GM15510 (cell line): ENCODE results near the gene TMEM132E.

ENCODE experiments used
- POLR2A ChIP-seq: IDR thresholded peaks from 3 replicates; pipeline ENCODE4 v1.6.1; 2011; ENCODE audit warnings: borderline replicate concordance; ENCODE audit not compliant: insufficient read length; ENCODE audit errors: extremely low read depth

Gene TMEM132E

DNA sequence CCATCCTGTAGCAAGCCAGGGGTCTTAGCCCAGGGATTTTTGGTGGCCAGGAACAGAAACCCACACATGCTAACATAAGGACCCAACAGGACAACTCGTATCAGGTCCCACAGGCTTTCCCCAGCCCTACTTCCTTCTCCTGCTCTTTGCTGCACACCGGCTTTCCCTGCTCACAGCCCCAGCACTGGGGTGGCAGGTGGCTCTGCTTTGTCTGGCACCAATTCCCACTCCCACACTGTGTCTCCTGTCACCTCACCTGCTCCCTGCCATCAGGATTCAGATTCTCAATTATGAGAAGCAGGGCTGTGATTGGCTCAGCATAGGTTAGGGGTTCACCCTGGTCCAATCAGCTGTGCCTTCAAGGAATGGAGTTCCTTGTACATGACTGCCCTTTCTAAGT lies 94.1 kb downstream of the TMEM132E start:
- no peak for TF ChIP-seq POLR2A

DNA sequence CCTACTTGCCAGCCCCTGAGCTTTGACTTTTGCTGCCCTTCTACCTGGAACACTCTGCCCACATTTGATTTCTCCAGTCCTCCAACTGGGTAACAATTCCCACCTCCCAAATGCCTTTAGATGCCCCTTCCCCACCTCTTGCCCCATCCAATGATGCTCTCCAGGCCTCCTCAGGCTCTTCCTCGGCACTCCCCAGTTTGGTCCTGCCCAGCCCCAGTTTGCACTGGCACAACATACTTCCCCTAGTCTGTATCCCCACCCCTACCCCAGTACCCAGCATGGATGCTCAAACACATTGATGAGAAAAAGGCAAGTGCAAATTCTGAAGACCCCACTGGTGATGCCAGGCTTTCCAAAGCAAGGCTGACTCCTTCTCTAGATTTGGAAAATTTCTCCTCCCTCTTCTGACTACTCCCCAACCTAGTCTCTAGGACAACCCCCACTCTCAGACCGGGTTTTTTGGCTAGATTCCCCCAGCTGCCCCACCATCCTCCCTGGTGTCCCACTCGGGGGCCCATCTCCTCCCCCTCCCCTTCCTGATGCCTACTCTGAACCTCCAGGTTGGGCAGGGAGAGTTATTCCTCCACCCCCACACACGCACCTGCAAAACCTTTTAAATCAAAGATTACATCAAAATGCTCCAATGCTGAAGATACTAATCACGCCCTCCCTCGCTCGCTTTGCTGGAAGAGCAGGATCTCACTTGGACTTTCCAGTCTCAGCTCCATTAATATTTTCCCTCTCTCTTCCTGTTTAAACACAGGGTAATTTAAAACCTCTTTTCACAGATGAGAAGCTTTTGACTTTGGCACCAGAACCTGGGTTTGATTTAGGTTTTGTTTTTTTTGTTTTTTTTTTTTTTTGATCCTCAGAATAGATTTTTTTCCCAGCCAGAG lies 94.9 kb downstream of the TMEM132E start:
- TF ChIP-seq POLR2A, result no peak

DNA sequence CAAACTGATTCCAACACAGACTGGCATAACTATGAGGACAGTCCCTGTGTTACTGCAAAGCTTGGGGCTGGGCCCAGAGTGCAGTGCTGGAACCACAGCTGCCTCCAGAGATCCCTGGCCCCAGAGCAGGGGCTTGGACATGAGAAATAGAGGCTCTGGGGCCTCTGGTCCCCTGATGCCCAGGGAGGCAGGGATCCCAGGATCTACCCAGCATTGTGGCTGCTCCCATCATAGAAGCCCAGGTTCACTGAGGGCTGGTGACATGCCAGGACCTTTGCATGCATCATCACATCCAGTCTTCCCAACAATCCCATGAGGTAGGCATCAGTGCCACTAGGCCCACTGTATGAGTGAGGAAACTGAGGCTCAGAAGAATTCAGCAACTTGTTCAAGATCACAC lies 95.8 kb downstream of the TMEM132E start:
- TF ChIP-seq POLR2A, result no peak

DNA sequence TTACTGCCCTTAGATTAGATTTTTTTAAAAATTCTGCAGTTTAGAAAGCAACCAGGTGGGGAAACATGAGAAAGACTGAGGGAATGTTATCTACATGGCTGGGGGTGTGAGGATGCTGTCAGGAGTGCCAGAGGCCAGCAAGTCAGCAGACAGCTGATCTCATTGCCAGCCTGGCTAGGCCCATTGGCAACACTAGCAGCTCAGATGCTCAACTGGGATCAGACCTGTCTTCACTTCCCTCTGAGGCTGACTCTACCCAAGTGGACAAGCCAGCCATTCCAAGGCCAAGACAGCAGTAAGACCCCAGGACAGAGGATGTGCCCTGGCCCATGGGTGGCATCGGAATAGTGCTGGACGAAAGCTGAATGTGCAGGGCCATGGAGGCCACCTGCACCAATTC lies 96.2 kb downstream of the TMEM132E start:
- TF ChIP-seq POLR2A, result no peak

DNA sequence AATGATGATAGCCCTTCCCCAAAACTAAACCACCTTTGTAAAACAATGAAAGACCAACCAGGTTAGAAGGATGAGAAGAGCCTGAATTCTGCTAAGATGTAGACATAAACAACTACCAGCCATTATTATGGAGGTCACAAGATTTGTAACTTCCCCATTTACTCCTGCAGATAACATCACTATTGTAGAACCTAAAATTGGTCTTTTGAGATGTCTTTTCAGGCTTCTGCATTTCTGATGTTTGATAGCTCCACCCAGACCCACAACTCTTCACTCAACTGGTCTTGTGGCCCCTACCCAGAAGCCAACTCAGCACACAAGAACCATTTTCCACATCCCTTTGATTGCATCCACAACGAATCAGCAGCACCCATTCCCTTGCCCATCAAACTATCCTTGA lies 100.8 kb downstream of the TMEM132E start:
- no peak for TF ChIP-seq POLR2A

DNA sequence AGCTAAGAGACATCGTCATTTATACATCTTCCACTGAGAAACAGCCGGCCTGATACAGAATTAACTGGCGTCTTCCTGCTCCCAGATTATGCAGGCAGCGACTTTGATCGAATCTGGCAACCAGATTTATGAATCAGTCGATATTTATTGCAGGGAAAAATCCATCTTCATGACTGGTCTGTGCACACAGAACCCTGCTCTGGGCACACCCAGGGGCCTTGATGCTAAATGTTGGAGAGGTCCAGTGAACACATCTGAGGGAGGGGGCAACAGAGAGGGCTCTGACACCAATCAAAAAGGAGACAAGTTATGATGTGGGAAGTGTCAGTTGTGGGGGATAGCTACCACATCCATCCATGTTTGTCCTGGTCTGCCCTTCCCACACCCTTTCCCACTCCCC lies 102.9 kb downstream of the TMEM132E start:
- TF ChIP-seq POLR2A, result no peak

DNA sequence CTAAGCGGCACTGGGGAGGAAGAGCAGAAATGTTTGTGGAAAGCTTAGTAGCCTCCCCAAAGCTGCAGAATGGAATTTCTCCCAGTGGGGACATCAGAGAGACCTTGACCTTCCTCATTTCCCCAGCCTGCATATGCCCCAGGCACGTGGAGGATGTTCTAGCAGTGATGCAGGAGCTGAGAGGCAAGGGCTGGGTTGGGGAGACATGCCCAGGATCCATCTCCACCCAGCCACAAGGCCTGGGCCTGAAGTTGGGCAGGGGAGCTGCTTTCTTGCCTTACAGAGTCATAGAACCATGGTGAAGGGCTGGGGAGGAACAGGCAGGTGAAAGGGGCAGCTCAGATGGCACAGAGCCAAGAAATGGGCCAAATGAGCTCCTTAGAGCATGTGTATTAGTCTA lies 104.0 kb downstream of the TMEM132E start:
- no peak for TF ChIP-seq POLR2A
